KMS-11 (cell line): ENCODE measurements around the gene MYPN.

Experiments used
- H2AFZ ChIP-seq: fragments of 200-600 bp; sonication (generic); 2 replicates; pipeline ENCODE4 v1.6.1; 2016; ENCODE audit warnings: antibody characterized with exemption, mixed run types, low read depth
- H3K27ac ChIP-seq: fragments of 200-600 bp; sonication (generic); 2 replicates; pipeline ENCODE4 v1.6.1; 2016; ENCODE audit warnings: mild to moderate bottlenecking, mixed run types
- H3K27me3 ChIP-seq: fragments of 200-600 bp; sonication (generic); 2 replicates; pipeline ENCODE4 v1.6.1; 2017; ENCODE audit warnings: mild to moderate bottlenecking, low read depth, mixed run types, moderate library complexity; ENCODE audit not compliant: insufficient read depth
- H3K36me3 ChIP-seq: fragments of 200-600 bp; sonication (generic); 2 replicates; pipeline ENCODE4 v1.6.1; 2017; ENCODE audit warnings: mild to moderate bottlenecking, mixed run types; ENCODE audit not compliant: insufficient read depth
- H3K4me1 ChIP-seq: fragments of 200-600 bp; sonication (generic); 2 replicates; pipeline ENCODE4 v1.6.1; 2016; ENCODE audit warnings: mild to moderate bottlenecking, low read depth, mixed run types; ENCODE audit not compliant: poor library complexity, severe bottlenecking
- H3K4me2 ChIP-seq: fragments of 200-600 bp; sonication (generic); 2 replicates; pipeline ENCODE4 v1.7.0; 2016; ENCODE audit warnings: mild to moderate bottlenecking, mixed run types
- H3K4me3 ChIP-seq: fragments of 200-600 bp; sonication (generic); IDR thresholded peaks from 2 replicates; pipeline ENCODE4 v1.6.1; 2017; ENCODE audit warnings: low read depth, low read length, mixed read lengths; ENCODE audit not compliant: insufficient read depth
- H3K79me2 ChIP-seq: fragments of 200-600 bp; sonication (generic); 2 replicates; pipeline ENCODE4 v1.6.1; 2016; ENCODE audit warnings: low read depth, mixed run types; ENCODE audit not compliant: insufficient read depth
- H3K9ac ChIP-seq: fragments of 200-600 bp; sonication (generic); 2 replicates; pipeline ENCODE4 v1.6.1; 2016; ENCODE audit warnings: mild to moderate bottlenecking, mixed run types
- H4K20me1 ChIP-seq: fragments of 200-600 bp; sonication (generic); 2 replicates; pipeline ENCODE4 v1.6.1; 2016; ENCODE audit warnings: mild to moderate bottlenecking, mixed run types; ENCODE audit not compliant: insufficient read depth
- TF ChIP-seq, protein P1 (sequence below): fragments of 200-600 bp; sonication (generic); conservative IDR thresholded peaks from 2 replicates; pipeline ENCODE4 v1.6.1; 2017; ENCODE audit warnings: low read depth, mild to moderate bottlenecking, antibody characterized with exemption, low read length, moderate library complexity, mixed read lengths

The MYPN gene

DNA sequence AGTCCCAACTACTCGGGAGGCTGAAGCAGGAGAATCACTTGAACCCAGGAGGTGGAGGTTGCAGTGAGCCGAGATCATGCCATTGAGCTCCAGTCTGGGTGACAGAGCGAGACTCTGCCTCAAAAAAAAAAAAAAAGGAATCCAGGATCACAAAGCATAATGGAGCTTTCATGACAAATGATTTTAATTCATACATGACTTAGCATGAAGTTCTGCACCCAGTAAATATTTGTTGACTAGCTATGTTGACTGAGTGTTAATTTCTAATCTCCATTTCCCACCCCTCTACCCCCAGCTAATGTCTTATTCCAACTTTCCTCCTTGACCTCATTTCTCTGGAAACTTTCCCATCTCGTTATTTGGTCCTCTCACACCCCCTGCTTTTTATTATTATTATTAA lies 69.3 kb downstream of the MYPN start:
- Histone ChIP-seq H3K4me3 (no peak overlapping the region), H3K4me2 (no peak overlapping the region), H3K9ac (no peak overlapping the region), H3K27me3 (no peaks in the 10 kb centered on the region), H3K27ac (no peak overlapping the region), H4K20me1 (no peaks in the 10 kb centered on the region), H2AFZ (no peak overlapping the region), H3K79me2 (no peaks in the 10 kb centered on the region), H3K4me1 (no peaks in the 10 kb centered on the region), H3K36me3 (no peaks in the 10 kb centered on the region)
- TF ChIP-seq, protein P1, sequence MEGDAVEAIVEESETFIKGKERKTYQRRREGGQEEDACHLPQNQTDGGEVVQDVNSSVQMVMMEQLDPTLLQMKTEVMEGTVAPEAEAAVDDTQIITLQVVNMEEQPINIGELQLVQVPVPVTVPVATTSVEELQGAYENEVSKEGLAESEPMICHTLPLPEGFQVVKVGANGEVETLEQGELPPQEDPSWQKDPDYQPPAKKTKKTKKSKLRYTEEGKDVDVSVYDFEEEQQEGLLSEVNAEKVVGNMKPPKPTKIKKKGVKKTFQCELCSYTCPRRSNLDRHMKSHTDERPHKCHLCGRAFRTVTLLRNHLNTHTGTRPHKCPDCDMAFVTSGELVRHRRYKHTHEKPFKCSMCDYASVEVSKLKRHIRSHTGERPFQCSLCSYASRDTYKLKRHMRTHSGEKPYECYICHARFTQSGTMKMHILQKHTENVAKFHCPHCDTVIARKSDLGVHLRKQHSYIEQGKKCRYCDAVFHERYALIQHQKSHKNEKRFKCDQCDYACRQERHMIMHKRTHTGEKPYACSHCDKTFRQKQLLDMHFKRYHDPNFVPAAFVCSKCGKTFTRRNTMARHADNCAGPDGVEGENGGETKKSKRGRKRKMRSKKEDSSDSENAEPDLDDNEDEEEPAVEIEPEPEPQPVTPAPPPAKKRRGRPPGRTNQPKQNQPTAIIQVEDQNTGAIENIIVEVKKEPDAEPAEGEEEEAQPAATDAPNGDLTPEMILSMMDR, result no peak

GRCh38 chr10:68179016-68179415 lies 69.7 kb downstream of the MYPN start:
- Histone ChIP-seq H3K27me3 (no peaks in the 10 kb centered on the region), H3K4me1 (no peaks in the 10 kb centered on the region), H4K20me1 (no peaks in the 10 kb centered on the region), H3K27ac (no peak overlapping the region), H3K36me3 (no peaks in the 10 kb centered on the region), H3K9ac (no peak overlapping the region), H3K4me2 (no peak overlapping the region), H2AFZ (no peak overlapping the region), H3K79me2 (no peaks in the 10 kb centered on the region), H3K4me3 (no peak overlapping the region)
- TF ChIP-seq, protein P1, result no peak

- Histone ChIP-seq H4K20me1 (no peaks in the 10 kb centered on the region), H3K4me1 (no peaks in the 10 kb centered on the region), H3K4me3 (no peak overlapping the region), H3K36me3 (no peaks in the 10 kb centered on the region), H3K27ac (no peak overlapping the region), H3K4me2 (no peak overlapping the region), H3K9ac (no peak overlapping the region), H3K27me3 (no peaks in the 10 kb centered on the region), H3K79me2 (no peaks in the 10 kb centered on the region), H2AFZ (no peak overlapping the region)
- TF ChIP-seq, protein P1, result no peak
Measured at GRCh38 chr10:68180490-68180889, 71.2 kb downstream of the MYPN start.

- Histone ChIP-seq H3K79me2 (no peaks in the 10 kb centered on the region), H3K4me2 (no peak overlapping the region), H3K27ac (no peak overlapping the region), H3K4me3 (no peak overlapping the region), H2AFZ (no peak overlapping the region), H3K9ac (no peak overlapping the region), H3K4me1 (no peaks in the 10 kb centered on the region), H4K20me1 (no peaks in the 10 kb centered on the region), H3K27me3 (no peaks in the 10 kb centered on the region), H3K36me3 (no peaks in the 10 kb centered on the region)
- TF ChIP-seq, protein P1, result no peak
Measured at GRCh38 chr10:68184546-68184945, 75.3 kb downstream of the MYPN start.

DNA sequence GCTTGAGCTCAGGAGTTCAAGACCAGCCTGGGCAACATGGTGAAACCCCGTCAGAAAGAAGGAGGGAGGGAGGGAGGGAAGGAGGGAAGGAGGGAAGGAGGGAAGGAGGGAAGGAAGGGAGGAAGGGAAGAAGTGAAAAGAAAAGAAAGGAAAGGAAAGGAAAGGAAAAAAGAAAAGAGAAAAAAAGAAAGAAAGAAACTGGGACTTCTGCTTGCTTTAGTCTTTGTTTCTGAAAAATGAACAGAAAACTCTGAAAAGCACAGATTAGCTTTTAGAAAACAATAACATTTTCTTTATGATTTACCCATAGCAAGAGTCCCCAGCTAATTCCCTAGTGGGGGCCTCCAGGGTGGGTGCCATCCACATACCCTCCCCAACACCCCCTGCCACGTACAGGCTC lies 75.8 kb downstream of the MYPN start:
- H2AFZ ChIP-seq, result no peak overlapping the region
- no peaks in the 10 kb centered on the region for H3K27me3 ChIP-seq
- TF ChIP-seq, protein P1, result no peak
- H3K4me3 ChIP-seq, result no peak overlapping the region
- no peaks in the 10 kb centered on the region for H3K79me2 ChIP-seq
- no peak overlapping the region for H3K27ac ChIP-seq
- H3K9ac ChIP-seq, result no peak overlapping the region
- H3K4me1 ChIP-seq, result no peaks in the 10 kb centered on the region
- H4K20me1 ChIP-seq, result no peaks in the 10 kb centered on the region
- H3K36me3 ChIP-seq, result no peaks in the 10 kb centered on the region
- H3K4me2 ChIP-seq, result no peak overlapping the region
